Inflammatory macrophage treated with lipopolysaccharide for 1 hour (primary cell): ENCODE measurements around the gene ECEL1.

ENCODE experiments used
- DNase-seq, 2 donors: peaks; one replicate each; pipeline ENCODE4 v3.0.0-alpha.2; 2020 to 2022

The ECEL1 gene

DNA sequence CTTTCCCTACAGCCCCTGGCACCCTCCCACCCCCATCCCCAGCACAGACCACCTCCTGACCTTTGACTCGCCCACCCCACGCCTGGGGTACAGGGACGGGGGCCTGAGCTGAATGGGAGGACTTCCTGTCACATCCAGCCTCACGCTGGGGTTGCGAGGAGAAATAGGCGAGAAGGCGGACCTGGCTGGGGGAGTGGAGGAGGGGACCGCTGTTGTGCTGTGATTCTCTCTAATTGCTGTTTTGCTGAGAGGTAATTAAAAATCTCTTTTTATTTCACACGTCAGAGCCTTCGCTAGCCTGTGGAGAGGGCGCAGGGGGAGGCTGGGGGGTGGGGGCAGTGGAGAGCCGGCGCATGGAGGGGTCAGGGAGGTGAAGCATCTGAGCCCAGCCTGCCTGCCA, 9.7 kb upstream of the ECEL1 start:
- DNase-seq: no peak

DNA sequence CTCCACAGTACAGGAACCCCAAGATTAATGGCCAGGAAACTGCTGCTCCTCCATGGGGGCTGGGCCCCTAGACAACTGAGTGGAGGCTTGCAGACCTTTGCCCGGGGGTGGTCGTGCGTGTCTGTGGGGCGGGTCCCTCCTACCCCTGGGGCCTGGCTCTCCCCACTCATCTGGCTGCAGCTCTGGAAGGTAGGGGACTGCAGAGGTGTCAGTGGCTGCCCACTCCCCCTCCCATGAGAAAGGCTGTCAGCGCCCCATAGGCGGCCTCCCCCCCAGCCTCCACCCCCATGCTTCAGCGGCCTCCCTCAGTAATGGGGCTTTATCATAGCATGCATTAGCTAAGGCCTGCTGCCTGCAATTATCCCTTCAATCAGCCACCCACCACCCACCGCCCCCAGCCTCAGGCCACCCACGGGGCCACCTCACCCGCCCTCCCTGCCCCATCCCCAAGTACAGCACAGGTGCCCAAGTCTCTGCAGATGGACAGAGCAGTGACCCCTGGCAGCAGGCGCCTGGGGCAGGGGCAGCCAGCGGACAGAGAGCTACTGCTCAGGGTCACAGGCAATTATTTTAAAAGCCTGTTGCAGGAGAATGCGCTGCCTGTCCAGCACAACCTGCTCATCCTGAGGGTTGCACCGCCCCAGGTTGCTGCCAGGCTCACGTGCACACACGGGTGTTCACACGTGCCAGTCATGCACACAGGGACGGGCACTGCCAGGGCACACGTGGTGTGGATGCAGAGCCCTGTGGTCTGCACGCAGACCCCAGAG, 9.1 kb upstream of the ECEL1 start:
- no peak for DNase-seq

DNA sequence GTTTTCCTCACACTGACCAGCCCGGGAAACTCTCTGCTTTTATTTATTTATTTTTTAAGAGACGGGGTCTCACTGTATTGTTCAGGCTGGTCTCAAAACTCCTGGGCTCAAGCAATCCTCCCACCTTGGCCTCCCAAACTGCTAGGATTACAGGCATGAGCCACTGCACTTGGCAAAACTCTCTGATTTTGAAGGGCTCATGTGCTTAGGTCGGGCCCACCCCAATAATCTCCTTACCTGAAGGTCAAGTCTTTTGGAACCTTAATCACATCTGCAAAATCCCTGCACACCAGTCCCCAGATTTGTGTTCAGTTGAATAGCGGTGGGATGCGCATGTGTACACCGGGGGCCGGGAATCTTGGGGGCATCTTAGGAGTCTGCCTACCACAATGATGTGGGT, 7.7 kb upstream of the ECEL1 start:
- DNase-seq: no peak

- no peak for DNase-seq
Measured at GRCh38 chr2:232494542-232494941, 6.9 kb upstream of the ECEL1 start.

- DNase-seq: no peak
Measured at GRCh38 chr2:232493701-232494474, 6.3 kb upstream of the ECEL1 start.

- DNase-seq: no peak
Measured at GRCh38 chr2:232492963-232493700, 5.5 kb upstream of the ECEL1 start.

GRCh38 chr2:232492236-232492848, 4.7 kb upstream of the ECEL1 start:
- DNase-seq: no peak

DNA sequence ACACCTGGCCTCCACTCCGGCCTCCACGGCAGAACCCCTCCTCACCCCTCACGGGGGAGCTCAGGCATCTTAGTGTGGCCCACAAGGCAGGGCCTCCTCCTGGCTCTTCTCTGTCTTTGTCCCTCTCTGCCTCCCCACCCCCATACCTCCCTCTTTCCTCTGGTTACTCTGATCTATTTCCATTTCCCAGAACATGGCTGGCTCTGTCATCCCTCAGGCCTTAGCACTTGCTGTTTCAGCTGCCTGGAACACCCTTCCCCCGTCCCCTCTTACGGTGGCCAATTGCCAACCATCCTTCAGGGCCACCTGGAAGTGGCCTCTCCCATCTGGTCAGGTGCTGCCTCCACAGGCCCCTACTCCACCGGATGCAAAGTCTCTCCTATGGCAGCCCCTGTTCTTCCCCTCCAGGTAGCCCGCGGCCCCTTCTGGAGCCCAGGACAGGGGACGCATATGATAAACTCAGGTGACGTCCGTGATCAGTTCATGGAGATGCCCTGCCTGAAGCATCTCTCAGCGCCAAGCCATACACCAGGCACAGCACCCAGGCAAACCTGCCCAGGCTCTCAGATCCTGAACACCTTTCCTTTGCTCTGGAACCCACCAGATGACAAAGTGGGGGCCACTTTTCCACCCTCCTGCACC, 3.6 kb upstream of the ECEL1 start:
- no peak for DNase-seq

- no peak for DNase-seq
Measured at GRCh38 chr2:232490221-232491138, 2.8 kb upstream of the ECEL1 start.

GRCh38 chr2:232489516-232490220, 2.0 kb upstream of the ECEL1 start:
- DNase-seq: no peak

- no peak for DNase-seq
Measured at GRCh38 chr2:232488721-232489300, 1.2 kb upstream of the ECEL1 start.

DNA sequence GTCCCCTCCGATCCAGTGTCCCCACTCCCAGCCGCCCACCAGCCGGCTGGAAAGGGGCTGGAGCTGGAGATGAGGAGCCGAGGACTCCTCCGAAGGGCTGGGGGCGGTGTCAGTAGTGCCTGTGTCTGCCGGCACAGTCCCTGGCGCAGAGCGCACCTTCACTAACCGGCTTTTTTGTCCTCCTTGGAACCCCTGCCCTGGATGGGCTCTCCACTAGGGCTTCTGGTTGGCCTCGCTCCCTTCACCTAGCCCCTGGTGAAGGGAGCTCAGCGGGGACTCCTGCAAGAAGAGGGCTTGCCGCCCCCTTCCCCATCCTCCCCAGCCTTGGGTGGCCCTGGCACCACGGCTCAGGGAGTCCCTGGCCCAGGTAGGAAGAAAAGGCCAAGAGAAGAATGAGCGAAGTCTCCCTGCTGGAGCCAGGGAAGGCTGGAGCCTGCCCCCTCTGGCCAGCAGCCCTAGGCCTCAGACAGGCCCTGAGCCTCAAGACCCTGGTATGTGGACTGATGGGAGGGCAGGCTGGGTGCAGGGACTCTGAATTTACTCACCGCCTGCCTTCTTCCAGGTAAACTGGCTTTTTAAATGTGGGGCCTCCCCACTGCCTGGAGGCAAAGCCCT, 570 bp upstream of the ECEL1 start:
- no peak for DNase-seq

DNA sequence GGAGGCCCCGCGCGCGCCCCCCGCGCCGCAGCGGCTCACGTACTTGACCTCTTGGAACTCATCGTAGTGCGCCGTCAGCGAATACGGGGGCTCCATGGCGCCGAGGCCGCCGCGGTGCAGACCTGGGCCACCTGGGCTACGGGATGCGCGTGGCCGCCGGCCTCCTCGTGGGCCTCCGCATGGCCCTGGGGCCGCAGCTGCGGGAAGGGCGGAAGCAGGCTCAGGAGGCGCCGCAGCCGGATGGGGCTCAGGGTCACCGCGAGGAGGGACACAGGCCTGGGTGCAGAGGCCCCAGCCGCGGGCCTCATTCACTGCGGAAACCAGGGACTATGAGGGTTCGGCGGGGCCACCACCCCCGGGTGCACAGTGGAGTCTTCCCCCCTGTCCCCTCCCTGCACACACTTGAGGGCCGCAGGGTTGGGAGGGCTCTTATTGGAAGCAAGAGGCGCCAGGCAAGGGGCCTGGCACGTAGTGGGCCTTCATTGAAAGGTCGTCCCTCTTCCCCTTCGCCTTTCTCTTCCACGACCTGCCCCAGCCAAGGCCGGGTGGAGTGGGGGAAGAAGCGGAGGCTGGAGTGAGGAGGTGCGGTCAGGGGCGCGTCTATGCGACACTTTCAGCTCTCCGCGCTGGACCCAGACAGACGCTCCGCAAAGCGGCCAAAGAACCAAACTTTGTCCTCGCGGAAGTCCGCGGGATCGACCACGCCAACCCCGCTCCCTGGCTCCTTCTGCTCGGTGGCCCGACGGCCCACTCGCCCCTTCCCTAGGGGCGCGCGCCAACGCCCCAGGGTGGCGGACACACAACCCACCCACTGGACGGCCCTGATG, 863 bp downstream of the ECEL1 start:
- no peak for DNase-seq

DNA sequence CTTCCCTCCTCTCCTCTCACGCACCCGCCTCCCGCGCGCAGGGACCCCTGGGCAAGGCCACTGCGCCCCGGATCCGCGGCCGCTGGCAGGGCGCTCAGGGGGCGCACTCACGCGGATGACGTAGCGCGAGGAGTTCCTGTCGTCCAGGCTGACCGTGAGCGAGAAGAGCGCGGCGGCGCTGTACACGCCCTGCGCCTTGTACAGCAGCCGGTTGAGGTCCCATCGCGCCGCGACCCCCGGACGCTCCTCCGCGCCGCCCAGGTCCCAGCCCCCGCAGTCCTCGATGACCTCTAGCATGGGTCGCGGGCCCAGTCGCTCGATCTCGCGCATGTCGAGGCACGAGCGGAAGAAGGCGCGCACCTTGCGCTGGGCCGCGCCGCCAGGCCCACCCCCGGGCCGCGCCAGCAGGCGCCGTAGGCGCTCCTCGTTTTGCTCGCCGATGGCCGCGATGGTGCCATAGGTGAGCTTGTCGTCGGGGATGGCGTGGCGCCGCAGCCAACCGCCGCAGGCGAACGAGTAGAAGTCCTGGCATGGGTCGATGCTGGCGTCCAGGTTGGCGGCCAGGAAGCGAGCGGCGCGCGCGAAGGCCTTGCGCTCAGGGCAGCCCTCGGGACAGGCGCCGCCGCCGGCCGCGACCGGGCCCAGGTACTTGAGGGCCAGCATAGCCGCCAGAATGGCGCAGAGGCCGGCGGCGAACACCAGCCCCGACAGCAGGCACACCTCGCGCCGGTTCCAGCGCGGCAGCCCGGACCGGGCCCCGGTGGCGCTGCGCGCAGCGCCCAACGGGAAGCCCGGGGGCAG, 1.7 kb downstream of the ECEL1 start:
- DNase-seq: no peak

GRCh38 chr2:232485348-232485756, 2.3 kb downstream of the ECEL1 start:
- no peak for DNase-seq

DNA sequence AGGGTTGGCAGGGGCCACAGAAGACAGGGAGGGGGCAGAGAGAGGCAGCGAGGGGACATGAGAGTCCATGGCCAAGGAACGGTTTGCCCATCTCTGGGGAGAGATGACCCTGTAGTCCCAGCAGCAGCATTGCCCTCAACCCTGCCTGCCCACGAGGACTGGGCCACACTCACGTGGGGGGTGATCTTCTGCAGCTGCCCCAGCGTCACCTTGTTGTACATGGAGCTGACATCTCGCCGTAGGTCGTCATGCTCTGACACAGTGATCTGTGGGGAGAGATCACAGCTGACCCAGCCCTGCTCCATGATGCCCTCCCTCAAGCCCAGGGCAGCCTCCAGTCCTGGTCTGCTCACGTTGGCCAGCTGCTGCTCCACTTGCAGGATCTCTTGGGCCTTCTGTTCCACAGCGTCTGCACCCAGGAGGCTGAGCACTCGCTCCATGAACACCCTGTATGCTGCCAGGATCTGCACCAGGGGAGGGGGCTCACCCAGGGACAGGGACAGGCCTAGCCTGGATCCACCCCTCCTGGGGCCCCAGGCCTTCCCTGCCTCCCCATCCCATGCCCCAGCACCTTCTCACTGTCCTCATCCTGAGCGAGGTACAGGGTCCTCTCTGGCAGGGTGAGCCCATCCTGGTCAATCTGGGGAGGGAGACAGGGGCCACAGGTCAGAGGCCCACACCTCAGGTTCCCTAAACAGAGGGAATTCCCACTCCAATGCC, 2.8 kb downstream of the ECEL1 start:
- DNase-seq: no peak

DNA sequence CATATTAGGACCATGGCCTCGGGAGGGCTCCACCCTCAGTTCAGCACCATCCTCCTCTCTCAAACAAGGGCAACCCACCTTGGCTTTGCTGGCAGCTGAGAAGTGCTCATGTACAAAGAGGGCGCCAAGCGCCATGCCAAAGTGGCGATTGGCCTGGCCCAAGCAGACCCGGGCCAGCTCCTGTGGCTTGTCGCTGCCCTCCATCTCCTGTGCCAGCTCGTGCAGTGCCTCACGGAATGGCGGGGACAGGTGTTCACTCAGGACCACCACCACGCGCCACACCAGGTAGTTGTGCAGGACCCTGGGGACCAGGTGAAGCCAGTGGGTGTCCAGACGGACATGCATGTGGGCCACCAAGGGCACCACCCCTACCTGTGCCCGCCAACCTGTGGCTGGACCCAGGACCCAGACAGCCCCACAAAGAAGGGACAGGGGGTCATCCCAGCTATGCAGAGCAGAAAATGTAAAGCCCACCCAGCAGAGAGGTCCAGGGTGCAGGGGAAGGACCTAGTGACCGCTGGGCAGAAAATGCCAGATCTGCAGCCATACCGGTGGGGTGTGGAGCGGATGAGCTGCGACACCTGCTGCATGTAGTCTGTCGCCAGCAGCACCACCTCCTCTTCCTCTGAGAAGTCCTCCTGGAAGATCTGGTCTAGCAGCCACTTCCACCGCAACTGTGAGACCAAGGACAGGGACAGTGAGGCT, 3.6 kb downstream of the ECEL1 start:
- no peak for DNase-seq
